ENCODE data around the gene FBXO21.

FBXO21 gene, protein sequence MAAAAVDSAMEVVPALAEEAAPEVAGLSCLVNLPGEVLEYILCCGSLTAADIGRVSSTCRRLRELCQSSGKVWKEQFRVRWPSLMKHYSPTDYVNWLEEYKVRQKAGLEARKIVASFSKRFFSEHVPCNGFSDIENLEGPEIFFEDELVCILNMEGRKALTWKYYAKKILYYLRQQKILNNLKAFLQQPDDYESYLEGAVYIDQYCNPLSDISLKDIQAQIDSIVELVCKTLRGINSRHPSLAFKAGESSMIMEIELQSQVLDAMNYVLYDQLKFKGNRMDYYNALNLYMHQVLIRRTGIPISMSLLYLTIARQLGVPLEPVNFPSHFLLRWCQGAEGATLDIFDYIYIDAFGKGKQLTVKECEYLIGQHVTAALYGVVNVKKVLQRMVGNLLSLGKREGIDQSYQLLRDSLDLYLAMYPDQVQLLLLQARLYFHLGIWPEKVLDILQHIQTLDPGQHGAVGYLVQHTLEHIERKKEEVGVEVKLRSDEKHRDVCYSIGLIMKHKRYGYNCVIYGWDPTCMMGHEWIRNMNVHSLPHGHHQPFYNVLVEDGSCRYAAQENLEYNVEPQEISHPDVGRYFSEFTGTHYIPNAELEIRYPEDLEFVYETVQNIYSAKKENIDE

DNA sequence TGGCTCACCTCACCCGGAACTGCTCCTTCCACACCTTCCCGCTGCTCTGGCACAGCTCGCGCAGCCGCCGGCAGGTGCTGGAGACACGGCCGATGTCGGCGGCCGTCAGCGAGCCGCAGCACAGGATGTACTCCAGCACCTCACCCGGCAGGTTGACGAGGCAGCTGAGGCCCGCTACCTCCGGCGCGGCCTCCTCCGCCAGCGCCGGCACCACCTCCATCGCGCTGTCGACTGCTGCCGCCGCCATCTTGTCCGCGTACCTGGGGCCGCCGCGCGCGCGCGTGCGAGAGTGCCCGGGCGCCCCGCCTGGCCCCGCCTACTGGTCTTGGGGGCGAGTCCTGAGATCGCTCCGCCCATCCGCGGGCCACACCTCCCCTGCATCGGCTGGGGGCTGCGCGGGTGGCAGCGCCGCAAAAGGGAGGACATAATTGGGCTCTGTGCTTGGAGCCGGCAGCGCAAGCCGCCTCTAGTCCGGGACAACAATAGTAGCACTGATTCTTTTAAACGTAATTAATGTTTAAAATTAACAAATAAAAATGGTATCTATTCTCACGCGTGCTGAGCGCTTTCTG is at the start of gene FBXO21:
Gene FBXO21, minus strand, starts transcription at position 261 of the 572 bp plus-strand sequence. Its CDS starts 14 bp downstream, at position 247.
- H3K4me1 ChIP-seq (ENCODE audit: insufficient read depth, poor library complexity, severe bottlenecking) = peaks cover 4% of the 10 kb centered on the region
- H3K9me3 ChIP-seq (ENCODE audit: severe bottlenecking) = no peaks in the 10 kb centered on the region
- DNase-seq (ENCODE audit: low spot score) = peak; percentile 83
- ATAC-seq (ENCODE audit: low read depth) = peak; percentile 84
- H3K27ac ChIP-seq (ENCODE audit: poor library complexity, severe bottlenecking) = no peak within 1 kb of the TSS
- TF ChIP-seq, protein P1, sequence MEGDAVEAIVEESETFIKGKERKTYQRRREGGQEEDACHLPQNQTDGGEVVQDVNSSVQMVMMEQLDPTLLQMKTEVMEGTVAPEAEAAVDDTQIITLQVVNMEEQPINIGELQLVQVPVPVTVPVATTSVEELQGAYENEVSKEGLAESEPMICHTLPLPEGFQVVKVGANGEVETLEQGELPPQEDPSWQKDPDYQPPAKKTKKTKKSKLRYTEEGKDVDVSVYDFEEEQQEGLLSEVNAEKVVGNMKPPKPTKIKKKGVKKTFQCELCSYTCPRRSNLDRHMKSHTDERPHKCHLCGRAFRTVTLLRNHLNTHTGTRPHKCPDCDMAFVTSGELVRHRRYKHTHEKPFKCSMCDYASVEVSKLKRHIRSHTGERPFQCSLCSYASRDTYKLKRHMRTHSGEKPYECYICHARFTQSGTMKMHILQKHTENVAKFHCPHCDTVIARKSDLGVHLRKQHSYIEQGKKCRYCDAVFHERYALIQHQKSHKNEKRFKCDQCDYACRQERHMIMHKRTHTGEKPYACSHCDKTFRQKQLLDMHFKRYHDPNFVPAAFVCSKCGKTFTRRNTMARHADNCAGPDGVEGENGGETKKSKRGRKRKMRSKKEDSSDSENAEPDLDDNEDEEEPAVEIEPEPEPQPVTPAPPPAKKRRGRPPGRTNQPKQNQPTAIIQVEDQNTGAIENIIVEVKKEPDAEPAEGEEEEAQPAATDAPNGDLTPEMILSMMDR (IDR thresholded peaks at IDR 0.05; ENCODE audit: poor library complexity, severe bottlenecking) = no peak
- H3K27me3 ChIP-seq (ENCODE audit: insufficient read depth, poor library complexity, severe bottlenecking) = no peaks in the 10 kb centered on the region
- H3K36me3 ChIP-seq (ENCODE audit: low read depth) = peaks cover 32% of the 10 kb centered on the region
- H3K4me3 ChIP-seq (ENCODE audit: severe bottlenecking) = peak within 1 kb of the TSS; percentile 78

DNA sequence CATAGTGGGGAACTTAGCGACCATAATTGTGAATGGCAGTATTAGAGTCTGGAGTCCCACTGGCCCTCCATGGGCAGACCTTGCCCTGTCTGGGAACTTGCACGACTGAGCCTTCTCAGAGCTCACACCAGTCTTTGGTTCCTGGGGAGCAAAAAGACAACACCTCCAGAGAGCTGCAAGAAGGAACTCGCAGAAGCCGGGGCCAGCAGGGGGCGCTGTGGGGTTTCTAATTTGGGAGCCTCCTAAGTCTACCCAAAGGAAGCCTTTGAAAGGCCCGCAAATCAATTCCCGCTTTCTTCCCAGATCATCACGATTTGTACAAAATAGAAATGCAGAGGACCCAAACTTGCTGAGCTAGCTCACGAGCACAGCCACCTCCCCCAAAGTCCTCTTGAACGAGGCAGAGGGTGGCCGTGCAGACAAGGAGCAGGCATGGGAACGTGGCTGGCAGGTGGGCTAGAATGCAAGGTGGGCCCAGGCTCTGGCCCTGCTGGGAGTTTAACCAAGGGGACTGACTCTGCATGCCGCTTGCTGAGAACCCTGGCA is 46.3 kb upstream of the FBXO21 start:
- Histone ChIP-seq H3K27ac (ENCODE audit: poor library complexity, severe bottlenecking) (no peak overlapping the region), H3K4me3 (ENCODE audit: severe bottlenecking) (no peak overlapping the region), H3K36me3 (ENCODE audit: low read depth) (no peaks in the 10 kb centered on the region), H3K4me1 (ENCODE audit: insufficient read depth, poor library complexity, severe bottlenecking) (no peaks in the 10 kb centered on the region), H3K27me3 (ENCODE audit: insufficient read depth, poor library complexity, severe bottlenecking) (no peaks in the 10 kb centered on the region), H3K9me3 (ENCODE audit: severe bottlenecking) (no peaks in the 10 kb centered on the region)
- TF ChIP-seq, protein P1 (IDR thresholded peaks at IDR 0.05; ENCODE audit: poor library complexity, severe bottlenecking) = peak; percentile 86
- ATAC-seq (ENCODE audit: low read depth) = peak; percentile 84
- DNase-seq (ENCODE audit: low spot score) = peak; percentile 82

DNA sequence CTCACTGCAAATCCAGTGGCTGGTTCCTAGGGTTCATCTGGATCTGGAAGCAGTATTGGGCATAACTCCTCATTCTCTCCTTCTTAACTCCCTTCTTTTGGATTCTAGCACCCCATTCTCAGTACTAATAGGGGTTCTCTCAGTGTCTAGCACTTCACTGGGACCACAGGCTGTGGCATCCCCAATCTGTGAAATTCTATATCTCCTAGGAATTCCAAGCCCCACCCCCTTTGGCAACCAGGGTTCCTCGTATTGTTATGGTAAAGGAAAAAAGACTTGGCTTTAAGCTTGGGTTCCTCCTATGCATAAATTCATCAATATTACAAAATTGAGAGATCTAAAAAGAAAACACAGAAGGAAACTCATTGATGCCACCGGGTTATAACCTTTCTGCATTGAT is 45.0 kb upstream of the FBXO21 start:
- TF ChIP-seq, protein P1 (IDR thresholded peaks at IDR 0.05; ENCODE audit: poor library complexity, severe bottlenecking) = no peak
- Histone ChIP-seq H3K9me3 (ENCODE audit: severe bottlenecking) (no peaks in the 10 kb centered on the region), H3K27me3 (ENCODE audit: insufficient read depth, poor library complexity, severe bottlenecking) (no peaks in the 10 kb centered on the region), H3K4me3 (ENCODE audit: severe bottlenecking) (no peak overlapping the region), H3K27ac (ENCODE audit: poor library complexity, severe bottlenecking) (no peak overlapping the region), H3K36me3 (ENCODE audit: low read depth) (no peaks in the 10 kb centered on the region), H3K4me1 (ENCODE audit: insufficient read depth, poor library complexity, severe bottlenecking) (no peaks in the 10 kb centered on the region)
- ATAC-seq (ENCODE audit: low read depth) (no peak), DNase-seq (ENCODE audit: low spot score) (no peak)

DNA sequence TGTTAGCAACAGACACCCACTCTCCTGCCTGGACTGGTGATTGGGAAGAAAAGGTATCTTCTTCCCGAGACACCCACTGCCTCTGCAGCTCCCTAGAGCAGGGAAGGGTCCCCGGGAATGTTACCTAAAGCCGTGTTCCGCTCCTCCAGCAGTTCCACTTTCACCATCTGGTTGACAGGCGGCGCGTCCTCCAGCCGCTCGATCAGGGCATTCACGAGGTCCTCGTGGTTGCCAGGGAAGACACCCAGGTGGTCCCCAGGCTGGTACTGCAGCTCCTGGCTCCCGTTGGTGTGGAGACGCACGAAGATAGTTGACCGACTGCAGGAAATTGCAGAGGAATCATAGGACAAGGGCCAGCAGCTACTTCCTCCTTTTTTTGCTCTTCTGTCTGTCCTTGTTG is 44.2 kb upstream of the FBXO21 start:
- no peaks in the 10 kb centered on the region for H3K27me3 ChIP-seq (ENCODE audit: insufficient read depth, poor library complexity, severe bottlenecking)
- TF ChIP-seq, protein P1 (IDR thresholded peaks at IDR 0.05; ENCODE audit: poor library complexity, severe bottlenecking) = no peak
- no peak overlapping the region for H3K4me3 ChIP-seq (ENCODE audit: severe bottlenecking)
- DNase-seq (ENCODE audit: low spot score) (no peak), ATAC-seq (ENCODE audit: low read depth) (no peak)
- H3K4me1 ChIP-seq (ENCODE audit: insufficient read depth, poor library complexity, severe bottlenecking) = no peaks in the 10 kb centered on the region
- no peaks in the 10 kb centered on the region for H3K36me3 ChIP-seq (ENCODE audit: low read depth)
- no peak overlapping the region for H3K27ac ChIP-seq (ENCODE audit: poor library complexity, severe bottlenecking)
- H3K9me3 ChIP-seq (ENCODE audit: severe bottlenecking) = no peaks in the 10 kb centered on the region

Data from RWPE2 (cell line).